Measurements from ENCODE around the gene SERPINC1. TPM values are rescaled to one million over a fixed set of nuclear protein-coding genes. Genes with fewer than 3 reads are reported as not detected.
A peak's percentile ranks its signal among the peaks of the same experiment; 100 is the strongest.
"Not testable (repeated sequence)": the region's sequence is repeated elsewhere in the genome, so short reads cannot be mapped to it uniquely, and the experiment has no call there.

SERPINC1 gene
- not detected for total RNA-seq
- polyA plus RNA-seq, result not detected

GRCh38 chr1:173917149-173917548 is at the start of gene SERPINC1:
Gene SERPINC1, minus strand, starts transcription at chr1:173917327. Its CDS starts 68 bp downstream, at chr1:173917259.
- Histone ChIP-seq H3K27me3 (ENCODE audit: control insufficient read depth, insufficient read depth, low read length) (no peaks in the 10 kb centered on the region), H3K4me3 (ENCODE audit: low read depth, low read length) (no peak within 1 kb of the TSS), H3K4me1 (ENCODE audit: control insufficient read depth, insufficient read depth, low read length, poor library complexity, severe bottlenecking) (no peaks in the 10 kb centered on the region), H3K27ac (ENCODE audit: insufficient read depth, low read length, poor library complexity, severe bottlenecking) (no peak within 1 kb of the TSS), H3K9me3 (ENCODE audit: control insufficient read depth in 2 of 2, low read length in 2 of 2) (no peaks in the 10 kb centered on the region), H3K36me3 (ENCODE audit: control insufficient read depth, insufficient read depth, low read length) (no peaks in the 10 kb centered on the region)
- Mint-ChIP-seq H3K4me3 (no peak within 1 kb of the TSS), H3K36me3 (no peaks in the 10 kb centered on the region), H3K27ac (peak within 1 kb of the TSS in 2 of 3 donors; percentile 19 to 82), H3K4me1 (peaks cover 0 to 2% (median under 1%) of the 10 kb centered on the region in 4 donors), H3K9me3 (peaks cover 0 to under 1% (median 0%) of the 10 kb centered on the region in 7 donors), H3K27me3 (peaks cover 13% of the 10 kb centered on the region)
- ATAC-seq (ENCODE audit: low read depth in 2 of 2) (no peak), DNase-seq (no peak)

GRCh38 chr1:173965896-173966295 is 48.8 kb upstream of the SERPINC1 start:
- H3K4me3 Mint-ChIP-seq; H3K4me3 ChIP-seq (ENCODE audit: low read depth, low read length); H3K9me3 ChIP-seq (ENCODE audit: control insufficient read depth in 2 of 2, low read length in 2 of 2); ATAC-seq (ENCODE audit: low read depth in 2 of 2); H3K4me1 ChIP-seq (ENCODE audit: control insufficient read depth, insufficient read depth, low read length, poor library complexity, severe bottlenecking); H3K27ac Mint-ChIP-seq; H3K27me3 Mint-ChIP-seq; DNase-seq; H3K27ac ChIP-seq (ENCODE audit: insufficient read depth, low read length, poor library complexity, severe bottlenecking); H3K27me3 ChIP-seq (ENCODE audit: control insufficient read depth, insufficient read depth, low read length); H3K9me3 Mint-ChIP-seq: not testable (repeated sequence)
- peaks cover 34% of the 10 kb centered on the region for H3K36me3 Mint-ChIP-seq
- H3K4me1 Mint-ChIP-seq, result peaks cover 0 to 21% (median 1%) of the 10 kb centered on the region in 4 donors
- H3K36me3 ChIP-seq (ENCODE audit: control insufficient read depth, insufficient read depth, low read length), result peaks cover 77% of the 10 kb centered on the region

GRCh38 chr1:173963477-173963876 is 46.4 kb upstream of the SERPINC1 start:
- Histone ChIP-seq H3K4me3 (ENCODE audit: low read depth, low read length) (no peak overlapping the region), H3K36me3 (ENCODE audit: control insufficient read depth, insufficient read depth, low read length) (peaks cover 77% of the 10 kb centered on the region), H3K9me3 (ENCODE audit: control insufficient read depth in 2 of 2, low read length in 2 of 2) (no peaks in the 10 kb centered on the region), H3K4me1 (ENCODE audit: control insufficient read depth, insufficient read depth, low read length, poor library complexity, severe bottlenecking) (no peaks in the 10 kb centered on the region), H3K27me3 (ENCODE audit: control insufficient read depth, insufficient read depth, low read length) (no peaks in the 10 kb centered on the region), H3K27ac (ENCODE audit: insufficient read depth, low read length, poor library complexity, severe bottlenecking) (no peak overlapping the region)
- DNase-seq (no peak), ATAC-seq (ENCODE audit: low read depth in 2 of 2) (no peak)
- peaks cover 0 to 23% (median 2%) of the 10 kb centered on the region in 4 donors for H3K4me1 Mint-ChIP-seq
- H3K4me3 Mint-ChIP-seq, result no peak overlapping the region
- H3K27me3 Mint-ChIP-seq, result no peaks in the 10 kb centered on the region
- H3K9me3 Mint-ChIP-seq, result no peaks in the 10 kb centered on the region
- H3K27ac Mint-ChIP-seq, result no peak overlapping the region
- peaks cover 40% of the 10 kb centered on the region for H3K36me3 Mint-ChIP-seq

- Mint-ChIP-seq H3K4me3 (no peak overlapping the region), H3K27me3 (no peaks in the 10 kb centered on the region), H3K9me3 (no peaks in the 10 kb centered on the region), H3K4me1 (peaks cover 0 to 13% (median 2%) of the 10 kb centered on the region in 4 donors), H3K36me3 (peaks cover 29% of the 10 kb centered on the region), H3K27ac (peak overlapping the region in 1 of 3 donors; percentile 11)
- Histone ChIP-seq H3K4me3 (ENCODE audit: low read depth, low read length) (no peak overlapping the region), H3K36me3 (ENCODE audit: control insufficient read depth, insufficient read depth, low read length) (peaks cover 81% of the 10 kb centered on the region), H3K9me3 (ENCODE audit: control insufficient read depth in 2 of 2, low read length in 2 of 2) (no peaks in the 10 kb centered on the region), H3K4me1 (ENCODE audit: control insufficient read depth, insufficient read depth, low read length, poor library complexity, severe bottlenecking) (no peaks in the 10 kb centered on the region), H3K27me3 (ENCODE audit: control insufficient read depth, insufficient read depth, low read length) (no peaks in the 10 kb centered on the region), H3K27ac (ENCODE audit: insufficient read depth, low read length, poor library complexity, severe bottlenecking) (no peak overlapping the region)
- DNase-seq (no peak), ATAC-seq (ENCODE audit: low read depth in 2 of 2) (no peak)
Measured at GRCh38 chr1:173960625-173961024, 43.5 kb upstream of the SERPINC1 start.

- peaks cover 80% of the 10 kb centered on the region for H3K36me3 ChIP-seq (ENCODE audit: control insufficient read depth, insufficient read depth, low read length)
- H3K36me3 Mint-ChIP-seq, result peaks cover 21% of the 10 kb centered on the region
- H3K27ac ChIP-seq (ENCODE audit: insufficient read depth, low read length, poor library complexity, severe bottlenecking), result no peak overlapping the region
- peaks cover 0 to 15% (median 11%) of the 10 kb centered on the region in 4 donors for H3K4me1 Mint-ChIP-seq
- peak overlapping the region in 2 of 3 donors; percentile 1 to 79 for H3K27ac Mint-ChIP-seq
- H3K27me3 ChIP-seq (ENCODE audit: control insufficient read depth, insufficient read depth, low read length), result no peaks in the 10 kb centered on the region
- DNase-seq, result no peak
- ATAC-seq (ENCODE audit: low read depth in 2 of 2), result no peak
- no peaks in the 10 kb centered on the region for H3K27me3 Mint-ChIP-seq
- H3K9me3 Mint-ChIP-seq, result no peaks in the 10 kb centered on the region
- no peaks in the 10 kb centered on the region for H3K9me3 ChIP-seq (ENCODE audit: control insufficient read depth in 2 of 2, low read length in 2 of 2)
- H3K4me3 Mint-ChIP-seq, result no peak overlapping the region
- peaks cover 4% of the 10 kb centered on the region for H3K4me1 ChIP-seq (ENCODE audit: control insufficient read depth, insufficient read depth, low read length, poor library complexity, severe bottlenecking)
- H3K4me3 ChIP-seq (ENCODE audit: low read depth, low read length), result no peak overlapping the region
Measured at GRCh38 chr1:173954179-173954578, 37.1 kb upstream of the SERPINC1 start.

- Mint-ChIP-seq H3K27ac (no peak overlapping the region), H3K4me1 (peaks cover 0 to 15% (median 7%) of the 10 kb centered on the region in 4 donors), H3K4me3 (no peak overlapping the region), H3K27me3 (no peaks in the 10 kb centered on the region), H3K9me3 (no peaks in the 10 kb centered on the region), H3K36me3 (peaks cover 32% of the 10 kb centered on the region)
- DNase-seq, result no peak
- Histone ChIP-seq H3K36me3 (ENCODE audit: control insufficient read depth, insufficient read depth, low read length) (peaks cover 91% of the 10 kb centered on the region), H3K4me3 (ENCODE audit: low read depth, low read length) (no peak overlapping the region), H3K9me3 (ENCODE audit: control insufficient read depth in 2 of 2, low read length in 2 of 2) (no peaks in the 10 kb centered on the region), H3K27ac (ENCODE audit: insufficient read depth, low read length, poor library complexity, severe bottlenecking) (no peak overlapping the region), H3K27me3 (ENCODE audit: control insufficient read depth, insufficient read depth, low read length) (no peaks in the 10 kb centered on the region), H3K4me1 (ENCODE audit: control insufficient read depth, insufficient read depth, low read length, poor library complexity, severe bottlenecking) (peaks cover 4% of the 10 kb centered on the region)
- no peak for ATAC-seq (ENCODE audit: low read depth in 2 of 2)
Measured at GRCh38 chr1:173948594-173948993, 31.5 kb upstream of the SERPINC1 start.

GRCh38 chr1:173946380-173946921 is 29.3 kb upstream of the SERPINC1 start:
- no peak overlapping the region for H3K4me3 ChIP-seq (ENCODE audit: low read depth, low read length)
- no peaks in the 10 kb centered on the region for H3K9me3 ChIP-seq (ENCODE audit: control insufficient read depth in 2 of 2, low read length in 2 of 2)
- peaks cover 36% of the 10 kb centered on the region for H3K36me3 Mint-ChIP-seq
- DNase-seq (no peak), ATAC-seq (ENCODE audit: low read depth in 2 of 2) (no peak)
- H3K4me1 ChIP-seq (ENCODE audit: control insufficient read depth, insufficient read depth, low read length, poor library complexity, severe bottlenecking), result no peaks in the 10 kb centered on the region
- no peaks in the 10 kb centered on the region for H3K9me3 Mint-ChIP-seq
- no peak overlapping the region for H3K27ac ChIP-seq (ENCODE audit: insufficient read depth, low read length, poor library complexity, severe bottlenecking)
- H3K27ac Mint-ChIP-seq, result peak overlapping the region in 1 of 3 donors; percentile 72
- no peak overlapping the region for H3K4me3 Mint-ChIP-seq
- no peaks in the 10 kb centered on the region for H3K27me3 ChIP-seq (ENCODE audit: control insufficient read depth, insufficient read depth, low read length)
- H3K36me3 ChIP-seq (ENCODE audit: control insufficient read depth, insufficient read depth, low read length), result peaks cover 91% of the 10 kb centered on the region
- H3K27me3 Mint-ChIP-seq, result no peaks in the 10 kb centered on the region
- H3K4me1 Mint-ChIP-seq, result no peaks in the 10 kb centered on the region

- H3K4me1 ChIP-seq (ENCODE audit: control insufficient read depth, insufficient read depth, low read length, poor library complexity, severe bottlenecking), result no peaks in the 10 kb centered on the region
- Mint-ChIP-seq H3K36me3 (peaks cover 31% of the 10 kb centered on the region), H3K27ac (no peak overlapping the region), H3K4me1 (no peaks in the 10 kb centered on the region), H3K27me3 (no peaks in the 10 kb centered on the region), H3K9me3 (no peaks in the 10 kb centered on the region), H3K4me3 (no peak overlapping the region)
- DNase-seq (no peak), ATAC-seq (ENCODE audit: low read depth in 2 of 2) (no peak)
- no peaks in the 10 kb centered on the region for H3K9me3 ChIP-seq (ENCODE audit: control insufficient read depth in 2 of 2, low read length in 2 of 2)
- peaks cover 68% of the 10 kb centered on the region for H3K36me3 ChIP-seq (ENCODE audit: control insufficient read depth, insufficient read depth, low read length)
- H3K4me3 ChIP-seq (ENCODE audit: low read depth, low read length), result no peak overlapping the region
- no peak overlapping the region for H3K27ac ChIP-seq (ENCODE audit: insufficient read depth, low read length, poor library complexity, severe bottlenecking)
- no peaks in the 10 kb centered on the region for H3K27me3 ChIP-seq (ENCODE audit: control insufficient read depth, insufficient read depth, low read length)
Measured at GRCh38 chr1:173937062-173937461, 19.9 kb upstream of the SERPINC1 start.
